Loucy (cell line): Measurements from ENCODE around the gene CGB7.
A peak's percentile ranks its signal among the peaks of the same experiment; 100 is the strongest.

Experiments
- H2AFZ ChIP-seq: fragments of 200-600 bp; sonication (generic); 2 replicates; pipeline ENCODE4 v1.6.0; 2016; ENCODE audit warnings: antibody characterized with exemption, mild to moderate bottlenecking, low read length, moderate library complexity
- H3F3A ChIP-seq: fragments of 200-600 bp; 2 replicates; pipeline ENCODE4 v1.6.0; 2016; ENCODE audit warnings: antibody characterized with exemption, low read depth, mild to moderate bottlenecking
- H3K27me3 ChIP-seq: fragments of 200-600 bp; sonication (generic); 2 replicates; pipeline ENCODE4 v1.6.1; 2014; ENCODE audit warnings: low read length, mild to moderate bottlenecking; ENCODE audit not compliant: insufficient read depth, poor library complexity, severe bottlenecking
- H3K36me3 ChIP-seq: fragments of 200-600 bp; sonication (generic); 2 replicates; pipeline ENCODE4 v1.6.1; 2016; ENCODE audit warnings: low read length; ENCODE audit not compliant: insufficient read depth
- H3K4me1 ChIP-seq: fragments of 200-600 bp; sonication (generic); 2 replicates; pipeline ENCODE4 v1.5.1; 2014; ENCODE audit warnings: low read length, mild to moderate bottlenecking; ENCODE audit not compliant: insufficient read depth, poor library complexity, severe bottlenecking
- H3K4me2 ChIP-seq: fragments of 200-600 bp; sonication (generic); 2 replicates; pipeline ENCODE4 v1.6.0; 2014; ENCODE audit warnings: antibody characterized with exemption, low read length, low read depth, mild to moderate bottlenecking; ENCODE audit not compliant: poor library complexity, severe bottlenecking
- H3K4me3 ChIP-seq: fragments of 200-600 bp; sonication (generic); 2 replicates; pipeline ENCODE4 v1.5.1; 2014; ENCODE audit warnings: low read length, mild to moderate bottlenecking, mixed read lengths; ENCODE audit not compliant: poor library complexity, severe bottlenecking
- H3K79me2 ChIP-seq: fragments of 200-600 bp; sonication (generic); 2 replicates; pipeline ENCODE4 v1.6.1; 2014; ENCODE audit warnings: low read length; ENCODE audit not compliant: insufficient read depth
- H3K9ac ChIP-seq: fragments of 200-600 bp; sonication (generic); 2 replicates; pipeline ENCODE4 v1.6.0; 2014; ENCODE audit warnings: mild to moderate bottlenecking, low read depth, low read length, moderate library complexity; ENCODE audit not compliant: poor library complexity, severe bottlenecking
- H3K9me2 ChIP-seq: fragments of 200-600 bp; sonication (generic); replicated peaks from 2 replicates; pipeline ENCODE4 v1.6.1; 2016; ENCODE audit warnings: low read depth, low read length, mixed read lengths
- H3K9me3 ChIP-seq: fragments of 200-600 bp; sonication (generic); 2 replicates; pipeline ENCODE4 v1.6.1; 2014; ENCODE audit warnings: mild to moderate bottlenecking, antibody characterized with exemption, low read length, low read depth; ENCODE audit not compliant: insufficient read depth
- H4K20me1 ChIP-seq: fragments of 200-600 bp; sonication (generic); 2 replicates; pipeline ENCODE4 v1.6.0; 2014; ENCODE audit warnings: antibody characterized with exemption, low read length, mild to moderate bottlenecking; ENCODE audit not compliant: insufficient read depth, poor library complexity, severe bottlenecking
- EZH2phosphoT487 ChIP-seq: fragments of 200-600 bp; IDR thresholded peaks from 2 replicates; pipeline ENCODE4 v1.6.1; 2018; ENCODE audit warnings: antibody characterized with exemption, mild to moderate bottlenecking, moderate library complexity, borderline replicate concordance
- TF ChIP-seq, protein P1 (sequence below): fragments of 200-600 bp; sonication (generic); conservative IDR thresholded peaks from 2 replicates; pipeline ENCODE4 v1.5.1; 2014; ENCODE audit warnings: mild to moderate bottlenecking, antibody characterized with exemption, low read length

Gene CGB7

DNA sequence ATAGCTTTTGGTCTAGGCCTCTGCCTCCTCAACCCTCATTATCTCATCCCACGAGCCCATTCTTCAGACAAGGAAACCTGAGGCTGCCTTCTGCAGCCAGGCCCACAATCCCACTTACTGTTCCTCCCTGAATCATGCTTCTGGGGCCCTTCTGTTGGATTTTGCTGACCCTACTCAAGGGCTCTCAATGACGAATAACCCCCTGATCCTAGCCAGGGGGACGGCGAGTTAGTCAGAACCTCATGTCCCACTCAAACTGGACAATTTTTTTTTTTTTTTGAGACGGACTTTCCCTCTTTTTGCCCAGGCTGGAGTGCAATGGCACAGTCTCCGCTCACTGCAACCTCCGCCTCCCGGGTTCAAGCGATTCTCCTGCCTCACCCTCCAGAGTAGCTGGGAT is 35.4 kb downstream of the CGB7 start:
- Histone ChIP-seq H3K4me3 (no peak overlapping the region), H3K9me2 (no peaks in the 10 kb centered on the region), H3K79me2 (no peaks in the 10 kb centered on the region), H4K20me1 (no peaks in the 10 kb centered on the region), H3K4me2 (no peak overlapping the region), H3F3A (no peaks in the 10 kb centered on the region), H3K36me3 (no peaks in the 10 kb centered on the region; the same call in 1 of the 2 replicates), H3K9me3 (no peaks in the 10 kb centered on the region), H2AFZ (no peak overlapping the region), H3K9ac (no peak overlapping the region), H3K4me1 (peaks cover 7% of the 10 kb centered on the region), H3K27me3 (no peaks in the 10 kb centered on the region)
- TF ChIP-seq, protein P1, sequence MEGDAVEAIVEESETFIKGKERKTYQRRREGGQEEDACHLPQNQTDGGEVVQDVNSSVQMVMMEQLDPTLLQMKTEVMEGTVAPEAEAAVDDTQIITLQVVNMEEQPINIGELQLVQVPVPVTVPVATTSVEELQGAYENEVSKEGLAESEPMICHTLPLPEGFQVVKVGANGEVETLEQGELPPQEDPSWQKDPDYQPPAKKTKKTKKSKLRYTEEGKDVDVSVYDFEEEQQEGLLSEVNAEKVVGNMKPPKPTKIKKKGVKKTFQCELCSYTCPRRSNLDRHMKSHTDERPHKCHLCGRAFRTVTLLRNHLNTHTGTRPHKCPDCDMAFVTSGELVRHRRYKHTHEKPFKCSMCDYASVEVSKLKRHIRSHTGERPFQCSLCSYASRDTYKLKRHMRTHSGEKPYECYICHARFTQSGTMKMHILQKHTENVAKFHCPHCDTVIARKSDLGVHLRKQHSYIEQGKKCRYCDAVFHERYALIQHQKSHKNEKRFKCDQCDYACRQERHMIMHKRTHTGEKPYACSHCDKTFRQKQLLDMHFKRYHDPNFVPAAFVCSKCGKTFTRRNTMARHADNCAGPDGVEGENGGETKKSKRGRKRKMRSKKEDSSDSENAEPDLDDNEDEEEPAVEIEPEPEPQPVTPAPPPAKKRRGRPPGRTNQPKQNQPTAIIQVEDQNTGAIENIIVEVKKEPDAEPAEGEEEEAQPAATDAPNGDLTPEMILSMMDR: no peak
- TF ChIP-seq EZH2phosphoT487: no peak

DNA sequence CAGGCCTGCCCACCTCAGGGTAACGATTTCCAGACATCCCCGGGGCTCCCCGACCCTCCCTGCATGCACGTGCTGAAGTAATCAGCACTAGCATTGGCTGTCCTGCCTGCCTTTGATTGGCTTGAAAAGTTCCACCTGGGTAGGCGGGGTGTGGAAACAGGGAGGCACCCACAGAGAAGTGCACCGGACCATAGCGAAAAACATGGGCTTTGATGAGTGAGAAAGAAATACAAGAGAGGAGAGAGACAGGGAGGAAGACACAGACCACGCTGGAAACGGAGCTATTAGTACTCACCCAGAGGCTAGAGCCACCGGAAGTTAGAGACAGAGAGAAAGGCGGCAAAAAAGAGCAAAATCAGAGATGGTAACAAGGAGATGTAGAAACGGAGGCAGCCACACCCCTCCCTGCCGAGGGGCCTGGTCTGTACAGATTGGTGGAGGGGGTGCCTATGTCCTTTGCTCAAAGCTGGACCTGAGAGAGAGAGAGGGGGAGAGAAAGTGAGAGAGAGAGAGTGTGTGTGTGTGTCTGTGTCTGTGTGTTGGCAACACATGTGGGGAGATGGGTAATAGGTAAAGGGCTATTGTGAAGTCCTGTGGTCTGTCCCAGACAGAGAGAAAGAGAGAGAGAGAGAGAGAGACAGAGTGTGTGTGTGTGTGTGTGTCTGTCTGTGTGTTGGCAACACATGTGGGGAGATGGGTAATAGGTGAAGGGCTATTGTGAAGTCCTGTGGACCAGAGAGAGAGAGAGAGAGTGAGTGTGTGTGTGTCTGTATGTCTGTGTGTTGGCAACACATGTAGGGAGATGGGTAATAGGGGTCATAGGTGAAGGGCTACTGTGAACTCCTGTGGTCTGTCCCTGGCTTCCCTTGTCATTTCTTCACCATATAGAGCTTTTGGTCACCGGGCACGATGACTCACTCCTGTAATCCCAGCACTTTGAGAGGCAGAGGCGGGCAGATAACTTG is 36.3 kb downstream of the CGB7 start:
- H3K9ac ChIP-seq: no peak overlapping the region
- no peaks in the 10 kb centered on the region; the same call in 1 of the 2 replicates for H3K36me3 ChIP-seq
- H3K79me2 ChIP-seq: no peaks in the 10 kb centered on the region
- peaks cover 7% of the 10 kb centered on the region for H3K4me1 ChIP-seq
- H4K20me1 ChIP-seq: no peaks in the 10 kb centered on the region
- H3F3A ChIP-seq: no peaks in the 10 kb centered on the region
- H2AFZ ChIP-seq: no peak overlapping the region
- no peaks in the 10 kb centered on the region for H3K9me3 ChIP-seq
- peak overlapping the region; percentile 18 for H3K4me2 ChIP-seq
- TF ChIP-seq, protein P1: no peak
- no peak for TF ChIP-seq EZH2phosphoT487
- no peaks in the 10 kb centered on the region for H3K27me3 ChIP-seq
- no peaks in the 10 kb centered on the region for H3K9me2 ChIP-seq
- peak overlapping the region; percentile 7 for H3K4me3 ChIP-seq

DNA sequence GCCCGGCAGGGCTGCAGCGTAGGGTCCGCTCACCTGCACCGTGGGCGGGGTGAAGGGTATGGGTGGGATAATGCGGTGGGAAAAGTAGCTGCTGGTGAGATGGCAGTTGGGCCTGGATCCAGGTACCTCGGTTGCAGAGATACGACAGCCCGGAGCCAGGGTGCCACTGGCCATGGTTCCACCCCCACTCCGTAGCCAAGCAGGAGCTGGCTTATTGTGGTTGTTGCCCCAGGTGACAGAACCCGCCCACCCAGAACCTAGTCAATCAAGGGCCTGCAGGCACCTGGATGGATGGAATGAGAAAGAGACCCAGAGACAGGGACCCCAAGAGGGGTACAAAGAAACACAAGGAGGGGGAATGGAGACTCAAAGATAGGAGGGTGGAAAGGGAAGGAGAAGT is 37.2 kb downstream of the CGB7 start:
- H3K4me2 ChIP-seq: peak overlapping the region; percentile 18

More for the DNA sequence above, 37.2 kb downstream of the CGB7 start:
- Histone ChIP-seq H3K9ac (no peak overlapping the region), H3K9me2 (no peaks in the 10 kb centered on the region), H3K4me3 (no peak overlapping the region), H3K9me3 (no peaks in the 10 kb centered on the region), H3K36me3 (peaks cover 9% of the 10 kb centered on the region; the same call in 1 of the 2 replicates), H3K27me3 (no peaks in the 10 kb centered on the region), H3F3A (no peaks in the 10 kb centered on the region), H4K20me1 (no peaks in the 10 kb centered on the region), H3K4me1 (peaks cover 7% of the 10 kb centered on the region), H2AFZ (no peak overlapping the region), H3K79me2 (no peaks in the 10 kb centered on the region)
- TF ChIP-seq, protein P1: no peak
- TF ChIP-seq EZH2phosphoT487: no peak
